Measurements from ENCODE around the gene PSMG2. TPM values are rescaled to one million over a fixed set of nuclear protein-coding genes. Genes with fewer than 3 reads are reported as not detected.

Gene PSMG2
- polyA plus RNA-seq, 3 donors, result 37.1 to 143 (median 118) TPM

GRCh38 chr18:12769644-12770440 is 67.0 kb downstream of the PSMG2 start:
- H3K27ac Mint-ChIP-seq, result no peak overlapping the region

GRCh38 chr18:12770469-12771219 is 67.8 kb downstream of the PSMG2 start:
- no peak overlapping the region for H3K27ac Mint-ChIP-seq
- no peaks in the 10 kb centered on the region for H3K36me3 Mint-ChIP-seq
- Histone ChIP-seq H3K4me3 (replicated peaks in 1 of 3; ENCODE audit: low read depth in 2 of 3, low read length in 3 of 3) (no peak overlapping the region), H3K4me1 (ENCODE audit: control insufficient read depth in 1 of 2, insufficient read depth in 2 of 2, low read length in 2 of 2) (no peaks in the 10 kb centered on the region), H4K20me1 (ENCODE audit: insufficient read depth, low read length) (no peaks in the 10 kb centered on the region), H3K9me3 (replicated peaks in 1 of 2; ENCODE audit: control insufficient read depth in 1 of 2, insufficient read depth in 1 of 2, low read length in 2 of 2) (peaks cover under 1% of the 10 kb centered on the region in 2 donors), H3K36me3 (replicated peaks in 1 of 2; ENCODE audit: control insufficient read depth in 1 of 2, insufficient read depth in 2 of 2, low read length in 2 of 2) (no peaks in the 10 kb centered on the region), H3K9ac (ENCODE audit: insufficient read depth, low read length, poor library complexity, severe bottlenecking) (no peak overlapping the region), H3K79me2 (ENCODE audit: insufficient read depth, low read length) (no peaks in the 10 kb centered on the region), H2AFZ (ENCODE audit: insufficient read depth, low read depth, low read length, poor library complexity, severe bottlenecking) (no peak overlapping the region), H3K27ac (ENCODE audit: low read depth in 1 of 2, low read length in 2 of 2) (no peak overlapping the region), H3K4me2 (replicated peaks; ENCODE audit: extremely low read depth, low read length, poor library complexity, severe bottlenecking) (no peak overlapping the region), H3K27me3 (ENCODE audit: control insufficient read depth in 2 of 2, insufficient read depth in 2 of 2, low read length in 2 of 2) (no peaks in the 10 kb centered on the region)
- no peak overlapping the region for H3K4me3 Mint-ChIP-seq
- H3K4me1 Mint-ChIP-seq, result no peaks in the 10 kb centered on the region
- H3K27me3 Mint-ChIP-seq (ENCODE audit: low read depth in 3 of 3), result peaks cover 2 to 5% (median 2%) of the 10 kb centered on the region in 3 donors
- TF ChIP-seq, protein P1, sequence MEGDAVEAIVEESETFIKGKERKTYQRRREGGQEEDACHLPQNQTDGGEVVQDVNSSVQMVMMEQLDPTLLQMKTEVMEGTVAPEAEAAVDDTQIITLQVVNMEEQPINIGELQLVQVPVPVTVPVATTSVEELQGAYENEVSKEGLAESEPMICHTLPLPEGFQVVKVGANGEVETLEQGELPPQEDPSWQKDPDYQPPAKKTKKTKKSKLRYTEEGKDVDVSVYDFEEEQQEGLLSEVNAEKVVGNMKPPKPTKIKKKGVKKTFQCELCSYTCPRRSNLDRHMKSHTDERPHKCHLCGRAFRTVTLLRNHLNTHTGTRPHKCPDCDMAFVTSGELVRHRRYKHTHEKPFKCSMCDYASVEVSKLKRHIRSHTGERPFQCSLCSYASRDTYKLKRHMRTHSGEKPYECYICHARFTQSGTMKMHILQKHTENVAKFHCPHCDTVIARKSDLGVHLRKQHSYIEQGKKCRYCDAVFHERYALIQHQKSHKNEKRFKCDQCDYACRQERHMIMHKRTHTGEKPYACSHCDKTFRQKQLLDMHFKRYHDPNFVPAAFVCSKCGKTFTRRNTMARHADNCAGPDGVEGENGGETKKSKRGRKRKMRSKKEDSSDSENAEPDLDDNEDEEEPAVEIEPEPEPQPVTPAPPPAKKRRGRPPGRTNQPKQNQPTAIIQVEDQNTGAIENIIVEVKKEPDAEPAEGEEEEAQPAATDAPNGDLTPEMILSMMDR (IDR thresholded peaks at IDR 0.05), result no peak
- intact Hi-C loops (cut with micrococcal nuclease), result no loop called here
- H3K9me3 Mint-ChIP-seq, result peaks cover 0 to 2% (median under 1%) of the 10 kb centered on the region in 7 donors
- no peak for DNase-seq
- WGBS (ENCODE audit: insufficient coverage), result 94% methylated on average over 13 of the region's 15 CpGs

More at GRCh38 chr18:12769644-12770440, 67.0 kb downstream of the PSMG2 start:
- Histone ChIP-seq H3K36me3 (replicated peaks in 1 of 2; ENCODE audit: control insufficient read depth in 1 of 2, insufficient read depth in 2 of 2, low read length in 2 of 2) (no peaks in the 10 kb centered on the region), H3K4me3 (replicated peaks in 1 of 3; ENCODE audit: low read depth in 2 of 3, low read length in 3 of 3) (no peak overlapping the region), H2AFZ (ENCODE audit: insufficient read depth, low read depth, low read length, poor library complexity, severe bottlenecking) (no peak overlapping the region), H3K9ac (ENCODE audit: insufficient read depth, low read length, poor library complexity, severe bottlenecking) (no peak overlapping the region), H3K79me2 (ENCODE audit: insufficient read depth, low read length) (no peaks in the 10 kb centered on the region), H3K27me3 (ENCODE audit: control insufficient read depth in 2 of 2, insufficient read depth in 2 of 2, low read length in 2 of 2) (no peaks in the 10 kb centered on the region), H3K4me2 (replicated peaks; ENCODE audit: extremely low read depth, low read length, poor library complexity, severe bottlenecking) (no peak overlapping the region), H3K27ac (ENCODE audit: low read depth in 1 of 2, low read length in 2 of 2) (no peak overlapping the region), H3K4me1 (ENCODE audit: control insufficient read depth in 1 of 2, insufficient read depth in 2 of 2, low read length in 2 of 2) (no peaks in the 10 kb centered on the region), H4K20me1 (ENCODE audit: insufficient read depth, low read length) (no peaks in the 10 kb centered on the region), H3K9me3 (replicated peaks in 1 of 2; ENCODE audit: control insufficient read depth in 1 of 2, insufficient read depth in 1 of 2, low read length in 2 of 2) (no peaks in the 10 kb centered on the region)
- Mint-ChIP-seq H3K36me3 (no peaks in the 10 kb centered on the region), H3K9me3 (peaks cover 0 to 2% (median 0%) of the 10 kb centered on the region in 7 donors), H3K4me1 (no peaks in the 10 kb centered on the region), H3K4me3 (no peak overlapping the region), H3K27me3 (ENCODE audit: low read depth in 3 of 3) (peaks cover 0 to 5% (median 2%) of the 10 kb centered on the region in 3 donors)
- WGBS (ENCODE audit: insufficient coverage), result 94% methylated on average over 4 of the region's 4 CpGs
- TF ChIP-seq, protein P1 (IDR thresholded peaks at IDR 0.05), result no peak
- DNase-seq, result no peak
- intact Hi-C loops (cut with micrococcal nuclease), result no loop called here
